Measurements from ENCODE around the gene PLEKHA5.

DNA sequence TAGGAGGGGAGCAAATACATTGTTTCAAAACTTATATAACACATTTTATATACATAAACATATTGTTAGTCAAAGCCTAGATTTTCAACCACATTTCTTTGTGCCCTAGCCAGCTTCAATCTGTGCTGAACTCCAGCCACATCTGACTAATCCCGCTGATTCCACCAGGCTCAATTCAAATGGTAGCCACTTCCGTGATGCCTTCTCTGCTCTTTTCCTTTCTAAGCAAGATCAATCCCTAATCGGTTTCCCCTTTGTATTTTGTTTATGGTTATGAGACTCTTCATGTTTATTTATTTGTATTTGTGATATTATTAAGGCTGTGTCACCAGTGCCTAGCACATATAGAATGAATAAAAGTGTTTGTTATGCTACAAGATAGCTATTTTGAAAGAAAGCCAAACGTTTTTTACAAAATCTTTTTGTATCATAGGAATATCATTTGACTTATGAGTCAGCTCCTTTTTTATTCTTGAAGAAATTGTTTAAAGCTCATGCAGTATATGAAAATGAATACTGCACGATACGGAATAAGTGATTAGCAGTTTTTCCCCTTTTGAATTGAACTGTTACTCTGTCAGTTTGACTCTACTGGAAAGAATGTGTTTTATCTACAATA is 110.2 kb downstream of the PLEKHA5 start:
- TF ChIP-seq, protein P1, sequence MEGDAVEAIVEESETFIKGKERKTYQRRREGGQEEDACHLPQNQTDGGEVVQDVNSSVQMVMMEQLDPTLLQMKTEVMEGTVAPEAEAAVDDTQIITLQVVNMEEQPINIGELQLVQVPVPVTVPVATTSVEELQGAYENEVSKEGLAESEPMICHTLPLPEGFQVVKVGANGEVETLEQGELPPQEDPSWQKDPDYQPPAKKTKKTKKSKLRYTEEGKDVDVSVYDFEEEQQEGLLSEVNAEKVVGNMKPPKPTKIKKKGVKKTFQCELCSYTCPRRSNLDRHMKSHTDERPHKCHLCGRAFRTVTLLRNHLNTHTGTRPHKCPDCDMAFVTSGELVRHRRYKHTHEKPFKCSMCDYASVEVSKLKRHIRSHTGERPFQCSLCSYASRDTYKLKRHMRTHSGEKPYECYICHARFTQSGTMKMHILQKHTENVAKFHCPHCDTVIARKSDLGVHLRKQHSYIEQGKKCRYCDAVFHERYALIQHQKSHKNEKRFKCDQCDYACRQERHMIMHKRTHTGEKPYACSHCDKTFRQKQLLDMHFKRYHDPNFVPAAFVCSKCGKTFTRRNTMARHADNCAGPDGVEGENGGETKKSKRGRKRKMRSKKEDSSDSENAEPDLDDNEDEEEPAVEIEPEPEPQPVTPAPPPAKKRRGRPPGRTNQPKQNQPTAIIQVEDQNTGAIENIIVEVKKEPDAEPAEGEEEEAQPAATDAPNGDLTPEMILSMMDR (IDR thresholded peaks at IDR 0.05): no peak
- TF ChIP-seq POLR2A (IDR thresholded peaks at IDR 0.05): no peak
- no peak for TF ChIP-seq EP300 (IDR thresholded peaks at IDR 0.05)
- TF ChIP-seq POLR2AphosphoS5 (IDR thresholded peaks at IDR 0.05): no peak
